ENCODE measurements around the gene TRIM31. TPM values are rescaled to one million over a fixed set of nuclear protein-coding genes. Genes with fewer than 3 reads are reported as not detected.

The TRIM31 gene
- total RNA-seq, 4 donors from 2014 or later: not detected

DNA sequence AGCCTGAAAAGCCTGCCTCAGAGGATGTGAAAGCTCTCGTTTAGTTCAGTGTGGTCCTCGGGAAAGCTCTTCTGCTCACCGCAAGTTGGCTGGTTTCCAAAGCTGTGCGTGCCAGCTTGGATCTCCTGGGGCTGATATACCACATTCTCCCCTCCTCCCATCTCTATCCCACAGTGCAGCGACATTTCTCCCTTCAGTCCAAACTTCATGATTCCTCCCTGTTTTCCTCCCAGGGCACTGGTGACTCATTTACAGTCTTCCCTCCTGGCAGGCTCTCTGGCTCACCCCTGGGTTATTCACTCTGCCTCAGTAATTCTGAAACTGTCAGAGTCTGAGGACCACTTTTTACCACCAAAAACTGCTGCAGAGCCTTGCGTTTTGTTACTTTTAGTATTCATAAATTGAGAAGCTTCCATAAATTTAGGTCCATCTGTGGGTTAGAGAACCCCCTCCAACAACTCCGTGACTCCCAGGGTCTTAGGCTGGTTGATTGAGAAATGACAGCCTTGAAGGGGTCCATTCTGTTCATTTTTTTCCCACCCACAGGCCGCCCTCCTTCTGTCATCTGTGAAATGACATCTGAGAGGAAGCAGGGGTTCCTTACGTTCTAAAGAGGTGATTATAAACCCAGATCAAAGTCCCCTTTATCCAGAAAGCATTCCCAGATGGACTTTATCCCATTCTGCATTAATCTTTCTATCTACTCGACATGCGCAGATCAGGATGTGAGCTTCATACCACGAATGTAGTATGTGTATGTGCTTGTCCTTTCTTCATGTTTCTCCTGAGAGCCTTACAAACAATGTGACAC lies 42.0 kb upstream of the TRIM31 start:
- no peak overlapping the region for H3K27ac ChIP-seq
- H3K4me1 ChIP-seq: peaks cover 0 to 7% of the 10 kb centered on the region in 2 donors
- H3K9me3 ChIP-seq: no peaks in the 10 kb centered on the region
- H3K27me3 ChIP-seq: no peaks in the 10 kb centered on the region
- H3K4me3 ChIP-seq (replicated peaks in 1 of 3): no peak overlapping the region
- intact Hi-C loops (cut with DNase I): no loop called here
- TF ChIP-seq POLR2A (IDR thresholded peaks at IDR 0.05): no peak
- TF ChIP-seq, protein P1, sequence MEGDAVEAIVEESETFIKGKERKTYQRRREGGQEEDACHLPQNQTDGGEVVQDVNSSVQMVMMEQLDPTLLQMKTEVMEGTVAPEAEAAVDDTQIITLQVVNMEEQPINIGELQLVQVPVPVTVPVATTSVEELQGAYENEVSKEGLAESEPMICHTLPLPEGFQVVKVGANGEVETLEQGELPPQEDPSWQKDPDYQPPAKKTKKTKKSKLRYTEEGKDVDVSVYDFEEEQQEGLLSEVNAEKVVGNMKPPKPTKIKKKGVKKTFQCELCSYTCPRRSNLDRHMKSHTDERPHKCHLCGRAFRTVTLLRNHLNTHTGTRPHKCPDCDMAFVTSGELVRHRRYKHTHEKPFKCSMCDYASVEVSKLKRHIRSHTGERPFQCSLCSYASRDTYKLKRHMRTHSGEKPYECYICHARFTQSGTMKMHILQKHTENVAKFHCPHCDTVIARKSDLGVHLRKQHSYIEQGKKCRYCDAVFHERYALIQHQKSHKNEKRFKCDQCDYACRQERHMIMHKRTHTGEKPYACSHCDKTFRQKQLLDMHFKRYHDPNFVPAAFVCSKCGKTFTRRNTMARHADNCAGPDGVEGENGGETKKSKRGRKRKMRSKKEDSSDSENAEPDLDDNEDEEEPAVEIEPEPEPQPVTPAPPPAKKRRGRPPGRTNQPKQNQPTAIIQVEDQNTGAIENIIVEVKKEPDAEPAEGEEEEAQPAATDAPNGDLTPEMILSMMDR (IDR thresholded peaks at IDR 0.05): no peak
- H3K36me3 ChIP-seq: no peaks in the 10 kb centered on the region
- no peak for DNase-seq
- WGBS, 2 donors: 46 to 71% methylated on average over 12 of the region's 12 CpGs

DNA sequence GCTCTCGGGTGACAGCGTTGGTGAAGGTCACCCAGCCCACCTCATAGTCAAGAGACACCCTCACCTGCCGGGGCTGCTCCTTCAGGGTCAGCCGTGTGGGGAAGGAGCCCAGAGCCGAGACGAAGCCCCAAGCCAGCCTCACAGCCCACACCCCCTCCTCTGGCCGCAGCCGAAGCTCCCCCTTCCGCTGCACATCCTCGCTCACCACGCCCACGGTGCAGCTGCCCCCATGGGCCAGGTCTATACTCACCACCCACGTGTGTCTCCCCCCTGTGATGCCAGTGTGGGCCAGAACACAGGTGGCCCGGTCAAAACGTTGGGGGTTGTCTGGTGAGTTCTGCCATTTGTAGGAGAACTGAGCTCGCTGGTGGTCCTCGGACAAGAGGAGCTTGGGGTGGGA lies 41.2 kb upstream of the TRIM31 start:
- no peak for DNase-seq
- Histone ChIP-seq H3K4me1 (peaks cover 0 to 7% of the 10 kb centered on the region in 2 donors), H3K9me3 (no peaks in the 10 kb centered on the region), H3K27me3 (no peaks in the 10 kb centered on the region), H3K4me3 (replicated peaks in 1 of 3) (no peak overlapping the region), H3K36me3 (no peaks in the 10 kb centered on the region), H3K27ac (no peak overlapping the region)
- TF ChIP-seq, protein P1 (IDR thresholded peaks at IDR 0.05): no peak
- TF ChIP-seq POLR2A (IDR thresholded peaks at IDR 0.05): no peak
- intact Hi-C loops (cut with DNase I): no loop called here
- WGBS, 2 donors: 81 to 87% methylated on average over 15 to 17 of the region's 17 CpGs

DNA sequence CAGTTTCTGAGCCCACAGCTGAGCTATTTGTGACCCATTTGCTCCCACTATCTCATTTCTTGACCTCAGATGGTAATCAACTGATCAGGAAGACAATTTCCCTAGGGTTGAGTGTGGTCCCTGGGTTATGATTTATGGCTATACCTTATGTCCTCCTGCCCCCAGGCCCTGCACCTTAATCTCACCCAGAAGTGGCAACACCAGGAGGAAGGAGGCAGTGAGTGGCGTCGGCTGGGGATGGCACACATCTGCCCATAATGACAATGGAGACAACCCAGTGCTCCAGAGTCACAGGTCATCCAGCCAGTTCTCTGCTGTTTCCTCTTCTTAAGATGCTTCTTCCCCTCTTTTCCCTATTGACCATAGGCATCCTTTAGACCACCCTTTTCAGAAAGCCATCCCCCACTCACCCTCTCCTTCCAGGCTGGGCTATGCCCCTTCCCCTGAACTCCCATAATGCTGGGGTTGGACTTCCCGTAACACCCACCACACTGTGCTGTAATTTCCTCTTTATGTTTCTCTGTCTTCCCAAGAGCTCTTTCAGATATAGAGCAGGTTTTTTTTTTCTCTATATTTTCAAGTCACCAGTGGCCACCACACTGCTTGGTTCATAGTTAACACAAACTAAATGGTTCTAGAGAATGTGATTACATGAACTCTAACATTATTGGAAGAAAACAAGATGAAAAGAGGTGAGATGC lies 40.2 kb upstream of the TRIM31 start:
- intact Hi-C loops (cut with DNase I): no loop called here
- no peaks in the 10 kb centered on the region for H3K27me3 ChIP-seq
- H3K4me3 ChIP-seq (replicated peaks in 1 of 3): no peak overlapping the region
- TF ChIP-seq, protein P1 (IDR thresholded peaks at IDR 0.05): no peak
- TF ChIP-seq POLR2A (IDR thresholded peaks at IDR 0.05): no peak
- H3K9me3 ChIP-seq: no peaks in the 10 kb centered on the region
- WGBS, 2 donors: 93% methylated on average over 3 of the region's 3 CpGs
- no peaks in the 10 kb centered on the region for H3K36me3 ChIP-seq
- no peak for DNase-seq
- H3K27ac ChIP-seq: no peak overlapping the region
- peaks cover 0 to 7% of the 10 kb centered on the region in 2 donors for H3K4me1 ChIP-seq

DNA sequence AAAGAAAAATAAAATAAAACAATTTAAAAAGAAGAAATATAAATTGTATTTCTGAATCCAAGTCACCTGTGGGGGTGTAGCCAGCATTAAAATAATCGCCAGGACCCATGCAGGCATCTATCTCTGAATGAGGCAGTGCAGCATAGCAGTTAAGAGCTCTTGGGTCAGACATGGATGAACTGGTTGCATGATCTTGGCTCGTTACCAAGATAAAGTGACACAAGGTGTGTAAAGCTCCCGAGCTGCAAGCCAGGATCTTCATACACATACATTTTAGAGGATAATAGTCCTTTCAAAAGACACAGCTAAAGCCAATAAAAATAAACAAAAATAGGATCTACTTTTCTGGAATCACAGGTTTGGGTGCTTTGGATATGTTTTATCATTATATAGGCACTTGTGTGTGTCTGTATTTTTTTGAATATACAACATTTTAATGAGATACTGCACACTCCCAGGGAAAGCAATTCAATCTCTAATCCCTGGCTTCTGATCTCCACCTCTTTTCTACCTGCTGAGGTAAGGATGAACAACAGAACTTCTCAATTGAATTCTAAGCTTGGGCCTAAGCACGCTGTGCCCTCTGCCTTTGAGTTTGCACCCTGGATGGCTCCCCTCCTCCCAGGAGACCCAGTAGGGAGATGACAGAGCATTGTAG lies 39.3 kb upstream of the TRIM31 start:
- Histone ChIP-seq H3K4me1 (peaks cover 0 to 7% of the 10 kb centered on the region in 2 donors), H3K27me3 (no peaks in the 10 kb centered on the region), H3K9me3 (no peaks in the 10 kb centered on the region), H3K36me3 (no peaks in the 10 kb centered on the region), H3K27ac (no peak overlapping the region), H3K4me3 (replicated peaks in 1 of 3) (no peak overlapping the region)
- peak; percentile 22 to 34 for DNase-seq
- intact Hi-C loops (cut with DNase I): no loop called here
- TF ChIP-seq POLR2A (IDR thresholded peaks at IDR 0.05): no peak
- TF ChIP-seq, protein P1 (IDR thresholded peaks at IDR 0.05): no peak
- 32 to 47% methylated on average over 4 of the region's 4 CpGs for WGBS, 2 donors

Data from thyroid gland (tissue), 4 donors.